Measurements from ENCODE around the gene BCAP29.

Gene BCAP29

DNA sequence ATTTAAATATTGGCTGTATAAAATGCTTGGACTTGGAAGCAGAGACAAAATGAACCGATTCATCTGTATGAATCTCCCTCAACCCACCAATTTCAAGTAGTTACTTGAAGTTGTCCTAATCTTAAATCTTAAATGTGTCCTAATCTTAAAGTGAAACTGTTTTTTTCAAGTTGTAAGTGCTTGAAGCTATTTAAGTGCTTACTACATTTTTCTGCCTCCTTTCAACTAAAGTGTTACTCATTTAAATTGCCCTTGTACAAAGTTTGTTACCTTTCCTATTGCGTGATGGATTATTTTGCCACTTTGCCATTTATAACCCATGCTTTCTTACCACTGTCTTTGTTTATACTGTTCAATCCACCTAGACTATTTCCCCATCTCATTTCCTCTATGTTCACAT, 2.8 kb downstream of the BCAP29 start:
- DNase-seq = no peak

DNA sequence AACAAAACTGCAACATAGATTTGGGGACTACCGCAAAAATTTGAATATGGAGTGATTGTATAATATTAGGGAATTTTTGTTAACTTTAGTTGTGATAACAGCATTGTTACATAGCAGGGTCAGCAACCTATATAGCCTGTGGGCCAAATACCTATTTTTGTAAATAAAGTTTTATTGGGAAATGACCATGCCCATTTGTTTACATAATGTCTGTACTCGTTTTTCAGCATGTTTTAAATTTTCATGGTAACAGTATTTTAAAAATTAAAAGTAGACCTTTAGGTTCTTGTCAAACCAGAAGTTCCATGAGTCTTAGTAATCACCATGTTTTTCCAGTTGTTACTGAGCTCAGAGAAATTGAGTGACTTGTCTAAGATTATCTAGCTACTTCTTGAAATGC, 4.7 kb downstream of the BCAP29 start:
- no peak for DNase-seq

DNA sequence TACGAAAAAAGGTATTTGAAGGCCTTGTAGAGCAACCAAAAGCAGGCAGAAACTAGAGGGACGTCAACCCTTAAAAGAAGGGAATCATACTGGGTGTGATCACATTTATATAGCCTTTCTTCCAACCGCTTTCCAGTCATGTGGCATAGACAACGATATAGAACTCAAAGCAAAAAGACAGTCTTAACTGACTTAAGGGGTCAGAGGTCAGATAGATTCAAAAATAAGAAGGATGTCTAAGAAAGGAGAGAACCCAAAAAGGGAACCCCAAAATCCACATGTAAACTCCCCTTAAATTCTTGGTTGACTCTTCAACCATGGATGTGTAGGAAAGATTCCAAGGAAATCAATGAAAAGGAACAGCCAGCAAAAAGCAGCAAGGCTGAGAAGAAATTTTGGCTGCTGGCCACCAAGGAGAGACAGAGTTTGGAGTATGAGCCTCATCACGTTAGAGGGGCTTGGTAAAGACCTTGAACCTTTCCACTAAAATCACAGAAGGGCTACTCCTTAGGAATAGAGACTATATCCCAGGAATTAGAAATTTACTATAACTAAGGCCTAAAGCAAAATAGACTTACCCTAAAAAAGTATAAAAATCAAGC, 8.6 kb downstream of the BCAP29 start:
- no peak for DNase-seq

DNA sequence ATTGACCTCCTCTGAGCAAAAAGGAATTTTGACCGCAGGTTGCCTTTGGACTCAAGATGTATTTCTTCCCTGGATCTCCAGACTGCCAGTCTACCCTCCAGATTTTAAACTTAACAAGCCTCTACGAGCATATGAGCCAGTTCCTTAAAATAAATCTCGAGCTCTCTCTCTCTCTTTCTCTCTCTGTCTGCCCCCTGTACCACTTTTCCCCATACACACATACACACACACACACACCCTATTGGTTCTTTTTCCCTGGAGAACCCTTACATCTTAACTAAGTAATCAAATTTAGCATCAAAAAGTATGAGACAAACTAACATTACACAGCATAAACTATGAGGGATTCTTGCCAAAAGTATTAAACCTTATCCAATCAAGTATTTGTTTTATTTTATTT, 11.4 kb downstream of the BCAP29 start:
- no peak for DNase-seq

DNA sequence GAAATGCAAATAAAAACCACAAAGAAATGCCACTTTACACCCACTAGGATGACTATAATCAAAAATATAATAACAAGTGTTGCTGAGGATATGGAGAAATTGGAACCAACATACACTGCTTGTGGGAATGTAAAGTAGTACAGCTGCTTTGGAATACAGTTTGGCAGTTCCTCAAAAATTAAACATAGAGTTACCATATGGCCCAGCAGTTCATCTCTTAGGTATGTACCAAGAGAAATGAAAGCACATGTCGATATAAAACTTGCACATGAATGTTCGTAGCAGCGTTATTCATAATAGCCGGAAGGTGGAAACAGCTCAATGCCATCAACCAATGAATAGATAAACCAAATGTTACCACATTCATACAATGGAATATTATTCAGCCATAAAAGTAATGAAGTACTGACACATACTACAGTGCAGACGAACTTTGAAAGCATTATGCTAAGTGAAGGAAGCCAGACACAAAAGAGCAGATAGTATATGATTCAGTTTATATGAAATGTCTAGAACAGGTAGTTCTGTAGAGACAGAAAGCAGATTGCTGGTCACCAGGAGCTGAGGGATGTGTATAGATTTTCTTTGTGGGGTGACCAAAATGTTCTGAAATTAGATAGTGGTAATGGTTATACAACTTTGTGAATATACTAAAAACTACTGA, 12.4 kb downstream of the BCAP29 start:
- no peak for DNase-seq

DNA sequence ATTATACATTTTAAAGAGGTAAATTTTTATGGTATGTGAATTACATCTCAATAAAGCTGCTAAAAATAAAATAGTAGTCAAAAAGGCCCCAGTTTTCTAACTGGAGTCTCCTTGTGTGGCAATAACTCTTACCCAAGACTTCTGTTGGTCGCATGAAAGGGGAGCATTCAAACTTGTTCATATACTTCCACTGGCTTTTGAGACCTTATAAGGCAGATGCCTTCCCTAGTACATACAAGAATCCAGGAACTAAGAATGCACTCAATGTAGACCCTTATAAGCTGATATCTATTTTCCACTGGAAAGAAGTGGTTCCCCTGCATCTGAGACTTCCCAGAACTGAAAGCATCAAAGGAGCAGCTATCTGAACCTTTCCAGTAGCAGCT, 13.0 kb downstream of the BCAP29 start:
- no peak for DNase-seq

DNA sequence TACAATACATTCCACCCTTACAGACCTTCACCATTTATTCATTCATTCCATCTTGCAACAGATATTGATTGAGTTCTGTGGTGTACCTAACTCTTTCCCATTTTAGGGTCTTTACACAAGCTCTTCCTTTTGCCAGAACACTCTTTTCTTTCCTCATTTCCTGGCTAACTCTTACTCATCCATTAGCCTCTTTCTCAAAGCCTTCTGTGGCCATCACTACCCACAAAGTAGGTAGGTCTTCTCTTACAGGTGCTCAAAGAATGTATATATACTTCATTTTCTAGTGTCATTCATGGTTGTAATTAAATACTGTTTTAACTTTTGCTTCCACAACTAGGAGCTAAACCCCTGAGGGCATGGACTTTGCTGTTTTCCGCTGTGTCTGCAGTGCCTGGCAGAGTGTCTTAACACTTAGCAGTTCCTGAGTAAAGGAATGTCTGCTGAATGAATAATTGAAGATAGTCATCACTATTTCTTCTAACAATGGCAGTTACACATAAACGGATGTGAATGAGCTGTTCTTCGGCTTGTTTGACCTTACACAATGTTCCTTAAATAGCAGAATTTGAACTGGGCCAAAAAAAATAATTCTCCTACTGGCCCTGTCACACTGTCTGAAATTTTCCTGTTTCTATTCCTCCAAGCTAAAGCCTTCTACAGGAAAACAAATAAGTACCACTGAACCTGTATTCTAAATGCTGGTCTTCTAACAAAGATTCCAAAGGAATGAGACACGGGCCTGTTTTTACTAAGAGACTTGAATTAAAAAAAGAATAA, 15.1 kb downstream of the BCAP29 start:
- DNase-seq = no peak

DNA sequence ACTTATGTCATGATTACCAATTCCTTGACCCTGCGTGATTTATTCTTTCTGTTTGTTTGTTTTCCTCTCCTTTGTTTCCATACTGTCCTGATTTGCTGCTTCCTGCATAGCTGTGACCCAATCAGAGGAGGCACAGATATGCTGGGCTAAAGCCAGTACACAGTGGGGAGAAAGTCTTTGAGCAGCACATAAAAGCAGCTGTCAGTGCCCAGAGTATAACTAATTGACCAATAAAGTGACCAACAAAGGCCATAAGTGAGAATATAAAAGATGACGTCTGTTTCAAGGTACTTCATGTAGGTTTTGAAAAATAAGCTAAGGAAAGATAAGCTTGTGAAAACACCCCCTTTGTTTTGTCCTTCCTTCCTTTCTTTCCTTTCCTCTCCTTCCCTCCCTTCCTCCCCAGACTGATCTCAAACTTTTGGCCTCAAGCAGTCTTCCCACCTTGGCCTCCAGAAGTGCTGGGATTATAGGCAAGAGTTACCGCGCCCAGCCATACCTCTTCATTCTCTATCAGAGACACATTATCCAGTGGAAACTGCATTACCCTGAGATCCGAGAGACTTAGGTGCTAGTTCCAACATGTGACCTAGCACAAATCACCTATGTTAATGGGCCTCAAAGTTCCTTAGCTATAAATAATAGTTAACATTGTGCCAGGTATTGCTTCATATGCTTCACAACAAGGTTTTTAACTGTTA, 17.0 kb downstream of the BCAP29 start:
- DNase-seq = no peak

DNA sequence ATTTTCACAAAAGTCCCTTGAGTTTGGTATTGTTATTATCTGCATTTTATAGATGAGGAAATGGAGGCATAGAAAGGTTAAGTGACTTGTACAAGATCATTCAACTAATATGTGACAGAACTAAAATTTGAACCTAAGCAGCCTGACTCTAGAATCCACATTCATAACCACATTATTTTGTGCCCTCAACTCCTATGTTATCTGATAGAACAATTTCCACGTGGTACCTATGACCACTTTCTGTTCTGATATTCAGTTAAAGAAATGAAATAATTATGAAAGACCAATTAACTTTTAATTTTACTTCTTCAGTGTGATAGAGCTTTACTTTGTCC, 17.5 kb downstream of the BCAP29 start:
- DNase-seq = no peak

DNA sequence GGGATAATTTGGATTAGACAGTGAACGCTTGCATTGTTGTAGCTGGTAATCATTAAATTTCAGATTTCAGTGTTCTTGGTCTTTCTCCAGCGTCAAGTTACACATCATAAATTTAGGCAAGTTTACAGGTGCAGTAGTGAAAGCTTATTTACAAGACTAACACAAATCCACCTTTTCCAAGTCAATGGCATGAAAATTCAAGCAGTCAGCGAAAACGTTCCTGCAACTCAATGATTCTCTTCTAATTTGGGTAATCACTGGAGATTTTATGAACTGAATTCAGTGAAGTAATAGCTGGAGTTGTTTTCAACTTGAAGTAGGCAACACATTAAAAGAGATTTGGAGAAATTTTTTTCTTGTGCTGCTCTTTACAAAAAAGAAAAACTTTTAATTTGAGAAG, 17.9 kb downstream of the BCAP29 start:
- no peak for DNase-seq

DNA sequence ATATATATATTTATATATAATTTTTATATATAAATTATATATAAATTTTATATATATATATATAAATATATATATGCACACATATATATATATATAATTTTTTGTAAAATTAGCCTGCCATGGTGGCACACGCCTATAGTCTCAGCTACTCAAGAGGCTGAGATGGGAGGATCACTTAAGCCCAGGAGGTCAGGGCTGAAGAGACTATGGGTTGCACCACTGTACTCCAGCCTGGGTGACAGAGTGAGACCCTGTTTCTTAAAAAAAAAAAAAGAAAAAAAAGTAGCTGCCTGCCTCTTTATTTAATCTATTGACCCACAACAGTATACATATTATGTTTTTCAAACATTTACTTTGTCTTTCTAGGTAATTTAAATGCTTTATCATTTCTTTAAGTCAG, 19.2 kb downstream of the BCAP29 start:
- no peak for DNase-seq

DNA sequence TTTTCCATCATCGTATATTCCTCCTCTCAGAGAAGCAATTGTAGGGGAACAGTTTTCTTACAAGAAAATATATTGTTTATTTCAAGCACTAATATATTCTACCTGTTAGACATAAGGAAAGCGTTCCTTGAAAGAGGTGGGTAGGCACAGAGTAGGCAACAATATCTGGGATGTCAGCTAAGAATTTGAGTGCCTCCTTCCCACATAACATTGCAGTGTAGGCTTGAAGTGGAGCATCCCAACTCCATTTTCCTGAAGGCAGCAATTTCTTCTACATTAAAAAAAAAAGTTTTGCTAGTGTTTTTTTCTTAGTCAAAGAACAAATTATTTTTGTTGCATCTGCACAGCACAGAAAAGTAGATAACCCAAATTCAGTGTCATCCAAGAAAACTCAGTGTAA, 20.8 kb downstream of the BCAP29 start:
- no peak for DNase-seq

DNA sequence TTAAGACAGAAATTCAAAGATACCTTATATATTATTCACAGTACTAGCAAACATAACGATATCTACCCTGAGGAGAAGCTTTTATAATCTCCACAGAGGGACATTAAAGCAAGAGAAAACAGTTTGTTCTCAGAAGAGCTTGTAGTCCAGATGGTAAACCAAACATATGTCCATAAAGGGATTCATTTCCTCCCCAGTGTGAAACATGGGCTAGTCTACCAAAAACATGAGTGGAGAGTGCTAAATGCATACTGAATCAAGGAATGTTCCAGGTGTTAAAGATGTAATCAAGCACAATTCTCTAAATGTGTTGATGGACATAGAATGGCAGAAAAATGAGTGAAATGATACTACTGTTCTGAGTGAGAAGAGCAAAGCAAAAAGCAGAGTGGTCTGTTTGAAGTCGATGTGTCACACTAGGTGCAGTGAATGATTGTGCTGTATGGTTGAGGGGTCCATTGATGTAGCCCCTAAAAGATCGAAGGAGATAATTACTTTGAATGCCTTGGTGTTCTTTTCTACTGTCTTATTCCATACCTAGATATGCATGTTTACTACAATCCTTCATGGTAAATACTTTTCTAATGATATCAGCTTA, 25.3 kb downstream of the BCAP29 start:
- no peak for DNase-seq

DNA sequence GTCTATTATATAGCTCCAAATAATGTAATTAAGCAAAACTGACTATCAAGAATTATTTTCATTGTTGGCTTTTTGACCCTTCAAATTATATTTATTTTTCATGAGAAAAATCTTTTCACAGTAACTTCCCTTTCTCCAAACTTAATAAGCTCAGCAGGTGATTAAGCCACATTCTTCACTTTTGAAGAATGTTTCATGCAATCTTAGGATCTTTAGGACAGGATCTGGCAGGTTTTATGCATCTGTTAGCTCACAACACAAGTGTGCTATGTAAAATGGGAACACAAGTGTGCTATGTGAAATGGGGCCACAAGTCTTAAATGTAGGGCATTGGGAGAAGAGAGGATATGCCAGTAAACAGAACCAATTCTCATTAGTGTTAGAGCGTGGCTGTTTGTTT, 26.3 kb downstream of the BCAP29 start:
- no peak for DNase-seq

DNA sequence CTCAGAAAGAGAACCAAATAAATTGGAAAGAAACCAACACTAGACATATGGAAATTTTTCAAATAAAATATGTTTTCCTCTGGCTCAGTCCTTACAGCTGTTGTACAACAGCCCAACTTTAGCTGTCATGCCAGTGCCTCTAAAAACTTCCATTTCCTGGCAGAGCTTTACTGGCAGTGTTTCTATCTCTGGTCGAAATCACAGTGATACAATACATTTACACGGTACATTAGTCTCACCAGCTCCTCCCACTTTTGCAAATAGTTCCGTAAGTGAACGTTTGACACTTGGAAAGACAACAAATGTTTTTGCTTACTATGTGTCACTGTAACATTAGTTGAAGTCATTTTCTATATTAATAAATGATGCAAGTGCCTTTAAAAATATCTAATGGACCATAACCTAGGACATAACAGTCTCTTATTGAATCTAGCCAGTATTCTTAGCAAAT, 29.8 kb downstream of the BCAP29 start:
- DNase-seq = no peak

DNA sequence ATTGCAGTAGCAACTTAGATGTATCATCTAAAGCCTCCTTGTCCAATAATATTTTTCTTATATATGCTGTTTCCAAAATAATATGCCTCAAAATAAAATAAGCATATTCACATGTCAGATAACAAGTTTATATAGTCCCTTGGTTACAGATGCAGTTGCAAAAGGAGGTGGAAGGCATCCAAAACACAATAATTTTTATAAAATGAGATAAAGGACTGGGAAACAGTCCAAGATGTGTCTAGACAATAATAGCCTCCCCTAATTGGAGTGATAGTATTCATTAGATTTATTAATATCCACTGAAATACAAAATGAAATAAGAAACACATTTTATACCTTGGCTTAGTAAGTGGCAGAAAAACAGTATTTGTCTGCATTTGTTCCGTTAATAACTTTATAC, 30.3 kb downstream of the BCAP29 start:
- DNase-seq = no peak

DNA sequence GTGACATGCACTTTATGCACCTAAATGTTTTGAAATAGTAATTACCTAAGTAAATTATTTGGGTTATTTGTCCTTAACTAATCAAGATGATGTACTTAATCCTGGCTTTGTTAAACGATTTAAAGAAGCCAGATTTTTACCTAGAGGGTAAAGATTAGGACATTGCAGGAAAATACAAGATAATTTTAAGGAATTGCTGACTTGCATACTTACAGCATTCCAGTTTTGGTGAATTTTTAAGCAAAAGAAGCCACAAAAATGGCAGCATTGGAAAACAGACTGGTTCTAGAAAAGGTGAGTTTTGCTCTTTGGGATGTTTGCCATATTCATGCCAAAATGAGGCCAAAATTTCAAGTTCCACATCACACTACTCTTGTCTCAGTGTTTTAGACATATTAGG, 33.4 kb downstream of the BCAP29 start:
- DNase-seq = no peak

DNA sequence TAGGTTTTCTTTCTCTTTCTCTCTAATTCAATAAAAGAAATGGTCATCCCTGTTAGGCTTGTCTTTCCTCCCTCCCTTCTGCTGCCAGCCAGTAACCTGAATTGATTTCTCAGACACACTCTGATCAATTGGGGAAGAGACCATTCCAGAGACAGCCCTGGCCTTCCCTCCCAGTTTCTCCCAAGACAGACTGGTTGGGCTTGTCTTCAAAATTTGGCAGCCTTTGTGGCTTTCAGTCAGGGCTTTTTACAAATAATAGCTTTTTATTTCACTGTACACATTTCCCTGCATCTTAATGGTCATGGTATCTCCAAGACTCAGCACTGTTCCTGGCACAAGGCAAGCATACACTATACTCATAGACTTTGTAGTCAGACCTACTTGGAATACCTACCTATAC, 33.9 kb downstream of the BCAP29 start:
- DNase-seq = no peak

DNA sequence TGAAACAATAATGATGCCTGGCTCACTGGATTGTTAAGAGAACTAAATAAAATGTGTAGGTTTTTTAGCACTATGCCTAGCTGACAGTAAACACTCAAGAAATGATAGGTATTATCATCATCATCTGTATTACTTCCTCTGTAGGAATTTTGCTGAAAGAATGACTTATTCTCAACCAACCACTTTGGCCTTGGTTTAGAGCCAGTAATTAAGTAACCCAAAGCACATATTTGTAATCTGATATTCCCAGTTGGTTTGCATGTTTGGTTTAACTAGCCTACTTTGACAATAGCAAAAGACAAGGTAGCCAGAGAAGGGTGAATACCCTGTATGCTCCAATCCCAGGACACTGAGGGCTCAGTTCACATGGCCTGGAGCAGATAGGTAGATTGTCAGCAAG, 34.4 kb downstream of the BCAP29 start:
- DNase-seq = no peak

DNA sequence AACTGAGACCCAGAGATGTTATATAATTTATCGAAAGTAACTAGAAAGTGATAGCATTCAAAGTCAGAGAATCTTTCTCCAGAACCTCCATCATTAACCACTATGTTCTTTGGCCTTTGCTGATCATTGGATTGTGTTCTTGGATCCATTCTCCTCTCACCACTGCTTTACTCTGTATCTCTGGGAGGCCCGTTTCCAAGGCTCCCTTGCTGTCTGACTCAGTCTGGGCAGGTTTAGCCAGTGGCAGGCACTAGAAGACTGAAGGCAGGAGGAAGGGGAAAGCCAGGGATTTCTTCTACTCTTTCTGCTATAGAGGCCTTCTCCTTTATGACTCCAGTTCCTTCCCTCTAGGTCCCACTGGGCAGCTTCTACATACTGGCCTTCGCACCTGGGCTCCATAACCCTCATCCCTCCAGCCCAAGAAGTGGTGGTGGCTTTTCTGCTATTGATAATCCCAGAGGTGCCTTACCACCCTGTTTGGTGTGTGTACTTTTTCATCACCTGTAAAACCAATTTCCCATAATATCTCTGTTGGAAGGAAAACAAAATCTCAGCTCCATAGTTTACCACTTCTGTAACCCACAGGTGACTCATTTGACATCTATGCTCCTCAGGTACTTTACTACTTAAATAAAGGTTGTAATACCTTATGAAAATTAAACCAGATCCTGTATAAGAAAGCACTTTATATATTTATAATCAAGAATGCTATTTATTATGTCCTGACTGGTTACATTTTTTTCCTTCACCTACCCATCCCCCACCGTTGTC, 36.0 kb downstream of the BCAP29 start:
- no peak for DNase-seq

DNA sequence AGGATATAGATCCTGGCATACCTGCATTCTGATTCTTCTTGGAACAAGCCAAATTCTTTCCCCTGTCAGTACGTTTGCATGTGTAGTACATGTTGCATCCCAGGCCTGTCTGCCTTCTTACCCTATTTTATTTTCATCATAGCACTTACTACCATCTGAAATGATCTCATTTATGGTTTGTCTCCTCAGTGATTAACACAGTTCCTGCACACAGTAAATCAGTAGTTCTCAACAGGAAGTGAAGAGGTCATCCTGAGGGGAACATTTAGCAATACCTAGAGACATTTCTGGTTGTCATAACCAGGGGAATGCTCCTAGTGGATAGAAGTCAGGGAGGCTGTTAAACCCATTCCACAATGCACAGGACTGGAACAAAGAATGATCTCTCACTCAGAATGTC, 42.4 kb downstream of the BCAP29 start:
- no peak for DNase-seq

DNA sequence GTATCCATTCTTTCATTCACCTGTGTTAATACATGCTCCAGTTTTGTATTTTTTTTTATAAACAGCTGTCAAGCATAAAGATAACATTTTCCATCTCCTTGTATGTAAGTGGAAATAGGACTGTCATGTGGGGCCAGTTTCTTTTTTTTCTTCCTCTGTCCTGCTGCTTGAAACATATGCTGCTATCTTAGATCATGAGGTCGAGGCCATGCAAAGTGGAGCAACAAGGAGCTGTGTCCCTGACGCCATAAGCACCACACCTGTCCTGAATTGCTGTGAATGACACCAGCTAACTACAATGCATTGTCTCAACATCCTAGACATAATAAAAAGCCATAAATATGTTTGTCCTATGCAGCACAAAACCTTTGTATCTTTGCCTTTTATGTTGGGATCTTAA, 42.8 kb downstream of the BCAP29 start:
- no peak for DNase-seq

DNA sequence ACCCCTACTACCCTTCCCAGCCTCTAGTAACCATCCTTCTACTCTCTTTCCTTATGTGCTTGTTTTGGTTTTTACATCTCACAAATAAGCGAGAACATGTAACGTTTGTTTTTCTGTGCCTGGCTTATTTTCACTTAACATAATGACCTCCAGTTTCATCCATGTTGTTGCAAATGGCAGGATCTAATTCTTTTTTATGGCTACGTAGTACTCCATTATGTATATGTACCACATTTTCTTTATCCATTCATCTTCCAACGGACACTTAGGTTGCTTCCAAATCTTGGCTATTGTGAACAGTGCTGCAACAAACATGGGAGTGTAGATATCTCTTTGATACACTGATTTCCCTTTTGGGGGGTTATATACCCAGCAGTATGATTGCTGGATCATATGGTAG, 47.0 kb downstream of the BCAP29 start:
- no peak for DNase-seq

Measured in 8988T (cell line).